A673 (cell line): Measurements from ENCODE around the gene NR4A3.

Source experiments
- CTCF ChIP-seq: fragments of 300-800, 200-600 bp; sonication (generic); conservative IDR thresholded peaks from 2 replicates; pipeline ENCODE4 v1.5.1; 2017; ENCODE audit warnings: low read depth, mild to moderate bottlenecking, antibody characterized with exemption, low read length, moderate library complexity, mixed read lengths
- EZH2 ChIP-seq: fragments of 200-600 bp; sonication (generic); IDR thresholded peaks from 2 replicates; pipeline ENCODE4 v1.6.1; 2017; ENCODE audit warnings: borderline replicate concordance, low read depth, mild to moderate bottlenecking, mixed read lengths, antibody characterized with exemption, low read length; ENCODE audit not compliant: poor library complexity, severe bottlenecking

GRCh38 chr9:99793528-99793927, 28.2 kb upstream of the NR4A3 start:
- no peak for TF ChIP-seq CTCF
- no peak for TF ChIP-seq EZH2
